GM23338 (cell line): ENCODE data around the gene ABHD14A. TPM values are rescaled to one million over a fixed set of nuclear protein-coding genes. Genes with fewer than 3 reads are reported as not detected.

Source experiments
- CREB1 ChIP-seq: fragments of 250-450 bp; sonication (Bioruptor Pico); IDR thresholded peaks from 2 replicates; pipeline ENCODE4 v1.5.0; 2020; ENCODE audit warnings: low read depth, mild to moderate bottlenecking, moderate library complexity
- CTCF ChIP-seq, 2 experiments: fragments of 200-600 bp in 1 of 2; sonication (generic) in 1 of 2; conservative IDR thresholded peaks; 2 replicates each; pipeline versions ENCODE4 v1.5.1 to v1.6.1; 2016 to 2017; ENCODE audit warnings: antibody characterized with exemption in 2 of 2, low read depth in 2 of 2, mild to moderate bottlenecking in 2 of 2, moderate library complexity in 1 of 2
- ETS1 ChIP-seq: IDR thresholded peaks from 2 replicates; pipeline ENCODE4 v1.6.1; 2016; ENCODE audit warnings: antibody characterized with exemption
- EZH2 ChIP-seq: fragments of 200-600 bp; sonication (generic); IDR thresholded peaks from one replicate; pipeline ENCODE4 v1.8.0; 2017; ENCODE audit warnings: antibody characterized with exemption, mild to moderate bottlenecking, low read depth; ENCODE audit not compliant: unreplicated experiment
- EZH2phosphoT487 ChIP-seq: fragments of 200-600 bp; sonication (generic); IDR thresholded peaks from one replicate; pipeline ENCODE4 v1.8.1; 2018; ENCODE audit warnings: antibody characterized with exemption; ENCODE audit not compliant: unreplicated experiment
- NANOG ChIP-seq: IDR thresholded peaks from 2 replicates; pipeline ENCODE4 v1.6.1; 2016; ENCODE audit warnings: antibody characterized with exemption, borderline replicate concordance
- POLR2AphosphoS5 ChIP-seq: IDR thresholded peaks from 2 replicates; pipeline ENCODE4 v1.6.1; 2016; ENCODE audit warnings: antibody characterized with exemption, low read depth
- ZNF114 ChIP-seq: fragments of 250-450 bp; sonication (Bioruptor Pico); IDR thresholded peaks from 2 replicates; pipeline ENCODE4 v1.5.0; 2020; ENCODE audit warnings: mild to moderate bottlenecking, moderate library complexity
- ZNF331 ChIP-seq: fragments of 250-450 bp; sonication (Bioruptor Pico); IDR thresholded peaks from 2 replicates; pipeline ENCODE4 v1.5.0; 2020; ENCODE audit warnings: low read depth, mild to moderate bottlenecking, moderate library complexity
- ZNF462 ChIP-seq: fragments of 250-450 bp; sonication (Bioruptor Pico); IDR thresholded peaks from 2 replicates; pipeline ENCODE4 v1.5.0; 2020; ENCODE audit warnings: mild to moderate bottlenecking, moderate library complexity
- polyA plus RNA-seq: library from polyadenylated mRNA; unstranded; fragments of >200 nt; fragmentation: Nextera tagmentation; extraction: Ambion mirVana; gene quantifications from 2 replicates; pipeline ENCODE4 v1.2.1, GENCODE V29; 2016
- total RNA-seq: library from RNA; depleted of rRNA; stranded (reverse); fragments of >200 nt; shearing (Covaris generic); gene quantifications from 2 replicates; pipeline ENCODE4 v1.2.3, GENCODE V29; 2014

ABHD14A gene
- total and polyA plus RNA-seq, 2 experiments from 2014 or later: 7.8 to 12.7 TPM

GRCh38 chr3:51945031-51945840 is 29.6 kb upstream of the ABHD14A start (continued):
- TF ChIP-seq ZNF462 (CRISPR knock-in tag) (no peak), CREB1 (CRISPR knock-in tag) (no peak), ZNF331 (CRISPR knock-in tag) (no peak), NANOG (no peak), POLR2AphosphoS5 (no peak), EZH2phosphoT487 (no peak), ETS1 (no peak), EZH2 (no peak), CTCF (conservative IDR thresholded peaks at IDR 0.05; ENCODE audit: low read depth in 2 of 2) (no peak), ZNF114 (no peak)
